ENCODE measurements around the gene TMCC2.

- TF ChIP-seq, protein P1, sequence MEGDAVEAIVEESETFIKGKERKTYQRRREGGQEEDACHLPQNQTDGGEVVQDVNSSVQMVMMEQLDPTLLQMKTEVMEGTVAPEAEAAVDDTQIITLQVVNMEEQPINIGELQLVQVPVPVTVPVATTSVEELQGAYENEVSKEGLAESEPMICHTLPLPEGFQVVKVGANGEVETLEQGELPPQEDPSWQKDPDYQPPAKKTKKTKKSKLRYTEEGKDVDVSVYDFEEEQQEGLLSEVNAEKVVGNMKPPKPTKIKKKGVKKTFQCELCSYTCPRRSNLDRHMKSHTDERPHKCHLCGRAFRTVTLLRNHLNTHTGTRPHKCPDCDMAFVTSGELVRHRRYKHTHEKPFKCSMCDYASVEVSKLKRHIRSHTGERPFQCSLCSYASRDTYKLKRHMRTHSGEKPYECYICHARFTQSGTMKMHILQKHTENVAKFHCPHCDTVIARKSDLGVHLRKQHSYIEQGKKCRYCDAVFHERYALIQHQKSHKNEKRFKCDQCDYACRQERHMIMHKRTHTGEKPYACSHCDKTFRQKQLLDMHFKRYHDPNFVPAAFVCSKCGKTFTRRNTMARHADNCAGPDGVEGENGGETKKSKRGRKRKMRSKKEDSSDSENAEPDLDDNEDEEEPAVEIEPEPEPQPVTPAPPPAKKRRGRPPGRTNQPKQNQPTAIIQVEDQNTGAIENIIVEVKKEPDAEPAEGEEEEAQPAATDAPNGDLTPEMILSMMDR (IDR thresholded peaks at IDR 0.05; ENCODE audit: low read depth, low read length), result no peak
- TF ChIP-seq MYC (IDR thresholded peaks at IDR 0.05; ENCODE audit: low read depth, low read length) (no peak), POLR2A (IDR thresholded peaks at IDR 0.05; ENCODE audit: extremely low read depth, insufficient read length) (no peak)
Observed at GRCh38 chr1:205296154-205296553, 68.4 kb downstream of the TMCC2 start.
